ENCODE data around the gene NOS1. TPM values are rescaled to one million over a fixed set of nuclear protein-coding genes. Genes with fewer than 3 reads are reported as not detected.

NOS1 gene
- total and polyA plus RNA-seq, 2 of the 8 experiments (the other 6 are each of a cell fraction or from before 2014, with no cell fraction given) = 1.5 to 2.0 TPM

- H3K23ac ChIP-seq (ENCODE audit: insufficient read length) = no peak overlapping the region
- H2BK20ac ChIP-seq (ENCODE audit: low read length) = no peak overlapping the region
- no peaks in the 10 kb centered on the region for H3K79me2 ChIP-seq (ENCODE audit: control insufficient read depth in 1 of 2, insufficient read depth in 2 of 2, low read length in 2 of 2)
- POLR2A ChIA-PET (ENCODE audit: partially characterized antibody) = no interaction called here
- H2BK12ac ChIP-seq (ENCODE audit: low read depth, low read length) = no peak overlapping the region
- no peak overlapping the region for H4K91ac ChIP-seq (replicated peaks; ENCODE audit: insufficient read length, low read length)
- H2AK5ac ChIP-seq (ENCODE audit: low read depth, low read length) = no peak overlapping the region
- no peak overlapping the region for H4K8ac ChIP-seq (ENCODE audit: extremely low read depth, insufficient read depth, low read length)
- H3K23me2 ChIP-seq (ENCODE audit: low read depth, low read length) = peaks cover 5% of the 10 kb centered on the region; the same call in 1 of the 2 replicates
- TF ChIP-seq SP1 (IDR thresholded peaks at IDR 0.05; ENCODE audit: low read depth, low read length) = no peak
- TF ChIP-seq CBX8 (IDR thresholded peaks at IDR 0.05; ENCODE audit: borderline replicate concordance, low read depth, low read length) = no peak
- TF ChIP-seq TEAD4 (IDR thresholded peaks at IDR 0.05; ENCODE audit: low read depth, low read length) = no peak
- TF ChIP-seq BCL11A (IDR thresholded peaks at IDR 0.05; ENCODE audit: low read depth in 2 of 2, low read length in 2 of 2) = no peak
- TF ChIP-seq POLR2AphosphoS5 (IDR thresholded peaks at IDR 0.05; ENCODE audit: low read depth, low read length) = no peak
- TF ChIP-seq TBP (IDR thresholded peaks at IDR 0.05; ENCODE audit: low read depth, low read length) = no peak
- no peak for TF ChIP-seq SUZ12 (IDR thresholded peaks at IDR 0.05; ENCODE audit: low read length)
- TF ChIP-seq ATF3 (IDR thresholded peaks at IDR 0.05; ENCODE audit: insufficient read depth, low read depth, low read length) = no peak
- no peak for TF ChIP-seq ZNF274 (IDR thresholded peaks at IDR 0.05; ENCODE audit: borderline replicate concordance, extremely low read depth, low read length)
- no peak for TF ChIP-seq KDM4A (IDR thresholded peaks at IDR 0.05; ENCODE audit: low read depth, low read length, severe bottlenecking)
- no peak for TF ChIP-seq JUND (IDR thresholded peaks at IDR 0.05; ENCODE audit: low read length)
- TF ChIP-seq KDM5A (IDR thresholded peaks at IDR 0.05; ENCODE audit: low read length) = no peak
- TF ChIP-seq CEBPB (IDR thresholded peaks at IDR 0.05; ENCODE audit: low read depth, low read length) = no peak
- TF ChIP-seq GTF2F1 (IDR thresholded peaks at IDR 0.05; ENCODE audit: borderline replicate concordance, low read depth, low read length) = no peak
- no peak for TF ChIP-seq RAD21 (IDR thresholded peaks at IDR 0.05 in 1 of 2, conservative IDR thresholded peaks at IDR 0.05 in 1 of 2; ENCODE audit: low read depth in 2 of 2, low read length in 2 of 2)
- FAIRE-seq = no peak
- H2BK5ac ChIP-seq (ENCODE audit: low read depth, low read length) = no peak overlapping the region
- peak overlapping the region; percentile 99 for H3K56ac ChIP-seq (replicated peaks; ENCODE audit: insufficient read length, low read depth, low read length)
- no peak overlapping the region for H3K4ac ChIP-seq (replicated peaks; ENCODE audit: insufficient read length, low read depth, low read length)
- no peaks in the 10 kb centered on the region for H3K79me1 ChIP-seq (ENCODE audit: low read depth, low read length)
- no peaks in the 10 kb centered on the region for H3K36me3 ChIP-seq (ENCODE audit: control insufficient read depth in 2 of 4, insufficient read depth in 4 of 4, low read length in 3 of 4)
- H3K14ac ChIP-seq (ENCODE audit: insufficient read length) = no peak overlapping the region
- peaks cover 0 to 5% (median 2%) of the 10 kb centered on the region in 4 experiments; a peak in 4 of 7 replicates for H3K27me3 ChIP-seq (replicated peaks in 1 of 4; ENCODE audit: control insufficient read depth in 3 of 4, extremely low read depth in 1 of 4, insufficient read depth in 3 of 4, low read length in 3 of 4)
- no peak overlapping the region for H4K5ac ChIP-seq (ENCODE audit: insufficient read length, low read depth, low read length)
- H3K27ac ChIP-seq (ENCODE audit: low read depth, low read length) = no peak overlapping the region
- CTCF ChIA-PET (ENCODE audit: partially characterized antibody) = interaction anchor here (0.6 to 2.2 kb wide), 7 partner anchors 11 to 477 kb away, joined by 3 to 10 read pairs (median 4); no protein-coding TSS in a partner anchor
- H4K20me1 ChIP-seq (replicated peaks in 1 of 2; ENCODE audit: control insufficient read depth in 1 of 2, insufficient read depth in 2 of 2, low read length in 2 of 2) = peaks cover 0 to 2% of the 10 kb centered on the region in 2 experiments
- H3K18ac ChIP-seq (ENCODE audit: extremely low read depth, low read length) = no peak overlapping the region
- H3K4me3 ChIP-seq (ENCODE audit: extremely low read depth in 1 of 4, insufficient read depth in 2 of 4, low read depth in 3 of 4, low read length in 4 of 4) = no peak overlapping the region
- H2BK15ac ChIP-seq (ENCODE audit: low read length) = no peak overlapping the region
- no peak overlapping the region for H2BK120ac ChIP-seq (replicated peaks; ENCODE audit: low read depth, low read length)
- no peak overlapping the region for H3K4me2 ChIP-seq (ENCODE audit: insufficient read depth in 1 of 2, low read depth in 2 of 2, low read length in 2 of 2)
- H3K9me3 ChIP-seq (ENCODE audit: insufficient read depth in 2 of 2, low read depth in 1 of 2, low read length in 1 of 2) = no peaks in the 10 kb centered on the region
- no peak overlapping the region for H2AFZ ChIP-seq (ENCODE audit: low read length)
- DNase-seq (ENCODE audit: low read depth in 1 of 2, low spot score in 2 of 2) = no peak
- H3K9ac ChIP-seq (replicated peaks in 1 of 4; ENCODE audit: extremely low read depth in 1 of 4, low read depth in 3 of 4, low read length in 3 of 4) = no peak overlapping the region
- H3K4me1 ChIP-seq (replicated peaks in 1 of 4; ENCODE audit: control insufficient read depth in 3 of 4, insufficient read depth in 4 of 4, low read length in 3 of 4) = no peaks in the 10 kb centered on the region
Observed at GRCh38 chr12:117352883-117353282, 8.5 kb downstream of the NOS1 start.

Measured in H1 (cell line).